GM21447 (cell line): ENCODE measurements around the gene ARHGAP5.

Experiments
- ATAC-seq: cut with Tn5 transposase; IDR thresholded peaks from one replicate; pipeline ENCODE4 v1.9.1; 2021; ENCODE audit not compliant: unreplicated experiment

Gene ARHGAP5

DNA sequence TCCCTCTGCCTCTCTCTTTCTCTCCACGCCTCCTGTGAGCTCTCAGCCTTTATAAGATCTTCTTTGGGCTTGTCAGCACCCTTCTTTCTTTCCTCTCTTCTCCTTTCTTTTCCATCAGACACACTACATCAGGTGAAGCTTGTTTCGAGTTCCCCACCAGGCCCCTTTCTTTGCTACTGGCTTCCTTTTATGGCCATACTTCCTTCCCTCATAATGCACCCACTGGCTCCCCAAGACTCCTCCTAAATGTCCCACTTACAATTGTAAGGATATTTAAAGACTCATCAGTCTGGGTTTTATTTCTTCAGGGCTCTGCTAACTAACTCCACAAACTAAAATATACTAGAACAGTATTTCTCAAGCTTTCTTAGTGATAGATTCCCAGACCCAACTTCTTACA lies 129.4 kb downstream of the ARHGAP5 start:
- no peak for ATAC-seq

DNA sequence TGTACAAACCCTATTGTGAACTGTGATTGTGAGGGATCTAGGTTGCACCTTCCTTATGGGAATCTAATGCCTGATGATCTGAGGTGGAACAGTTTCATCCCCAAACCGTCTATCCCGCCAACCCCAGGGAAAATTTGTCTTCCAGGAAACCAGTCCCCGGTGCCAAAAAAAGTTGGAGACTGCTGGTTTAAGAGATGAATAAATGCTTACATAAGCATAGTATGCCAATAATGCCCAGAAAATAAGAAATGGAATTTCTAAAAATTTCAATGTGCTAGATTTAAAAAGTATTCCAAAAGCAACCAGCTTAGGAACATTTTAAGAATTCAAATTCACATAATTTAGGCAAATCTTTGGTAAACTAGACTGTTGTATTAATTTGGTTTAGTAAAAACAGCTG lies 131.4 kb downstream of the ARHGAP5 start:
- ATAC-seq = no peak
